Measurements from ENCODE around the gene ANKRD34A. TPM values are rescaled to one million over a fixed set of nuclear protein-coding genes. Genes with fewer than 3 reads are reported as not detected.

Gene ANKRD34A
- total and polyA plus RNA-seq, 9 donors = 0.48 to 5.2 (median 2.3) TPM

GRCh38 chr1:145917595-145917994, 46.8 kb downstream of the ANKRD34A start:
- Histone ChIP-seq H3K36me3 (no peaks in the 10 kb centered on the region), H3K27ac (peak overlapping the region; percentile 60 to 64), H3K9me3 (no peaks in the 10 kb centered on the region), H3K27me3 (no peaks in the 10 kb centered on the region), H3K4me3 (peak overlapping the region; percentile 59), H3K4me1 (ENCODE audit: insufficient read depth) (peaks cover 11% of the 10 kb centered on the region)
- intact Hi-C loops (cut with DNase I) = loop anchor here in 2 of 4 donors (5.0 kb wide), 1 partner anchor 45 kb away; the partner anchor contains the start of genes ANKRD34A (in 2 of the 2) and POLR3GL (in 2 of the 2)
- DNase-seq = no peak
- WGBS, 3 donors = 58 to 73% (median 64%) methylated on average over 5 of the region's 5 CpGs
- TF ChIP-seq EP300 (IDR thresholded peaks at IDR 0.05) (no peak), POLR2A (IDR thresholded peaks at IDR 0.05) (no peak), CTCF (IDR thresholded peaks at IDR 0.05) (no peak)

GRCh38 chr1:145916745-145917144, 47.6 kb downstream of the ANKRD34A start:
- DNase-seq = no peak
- intact Hi-C loops (cut with DNase I) = loop anchor here in 2 of 4 donors (5.0 kb wide), 1 partner anchor 46 kb away; the partner anchor contains the start of genes ANKRD34A (in 2 of the 2) and POLR3GL (in 2 of the 2)
- TF ChIP-seq CTCF (IDR thresholded peaks at IDR 0.05) (no peak), EP300 (IDR thresholded peaks at IDR 0.05) (no peak), POLR2A (IDR thresholded peaks at IDR 0.05) (no peak)

GRCh38 chr1:145912128-145912641, 52.2 kb downstream of the ANKRD34A start:
- DNase-seq = peak in 1 of 5 donors; percentile 25
- Histone ChIP-seq H3K4me3 (no peak overlapping the region), H3K27ac (no peak overlapping the region), H3K4me1 (ENCODE audit: insufficient read depth) (no peaks in the 10 kb centered on the region), H3K27me3 (no peaks in the 10 kb centered on the region), H3K9me3 (no peaks in the 10 kb centered on the region), H3K36me3 (no peaks in the 10 kb centered on the region)
- intact Hi-C loops (cut with DNase I) = loop anchor here in 1 of 4 donors (5.0 kb wide), 1 partner anchor 65 kb away; the partner anchor contains the start of gene NUDT17
- WGBS, 3 donors = 67 to 72% (median 67%) methylated on average over 11 of the region's 11 CpGs
- TF ChIP-seq CTCF (IDR thresholded peaks at IDR 0.05) (no peak), EP300 (IDR thresholded peaks at IDR 0.05) (no peak), POLR2A (IDR thresholded peaks at IDR 0.05) (no peak)

More at GRCh38 chr1:145916745-145917144, 47.6 kb downstream of the ANKRD34A start:
- H3K27ac ChIP-seq = no peak overlapping the region
- peaks cover 11% of the 10 kb centered on the region for H3K4me1 ChIP-seq (ENCODE audit: insufficient read depth)
- no peaks in the 10 kb centered on the region for H3K9me3 ChIP-seq
- WGBS, 3 donors = 70 to 76% (median 75%) methylated on average over 5 of the region's 5 CpGs
- no peak overlapping the region for H3K4me3 ChIP-seq
- no peaks in the 10 kb centered on the region for H3K27me3 ChIP-seq
- no peaks in the 10 kb centered on the region for H3K36me3 ChIP-seq

Other genes starting within 250 kb of the ANKRD34A start
- under 1 TPM in 3 of 7 donors, not detected in 4; 0.15 to 0.25 (median 0.20) TPM for gene CD160, start 245.1 kb downstream of the ANKRD34A start, total RNA-seq
- gene CD160, start 245.1 kb downstream of the ANKRD34A start, polyA plus RNA-seq = 1 to 10 TPM in 1 of 2 donors, under 1 TPM in 1; 0.10 to 1.9 TPM
- 10 to 100 TPM in 6 of 7 donors, 1 to 10 TPM in 1; 9.9 to 15.5 (median 12.2) TPM for gene RNF115, start 140.5 kb downstream of the ANKRD34A start, total RNA-seq
- gene RNF115, start 140.5 kb downstream of the ANKRD34A start, polyA plus RNA-seq = 10 to 100 TPM in 1 of 2 donors, 1 to 10 TPM in 1; 7.8 to 27.9 TPM
- 10 to 100 TPM; 25.8 to 32.5 (median 27.0) TPM for gene POLR3C, start 140.4 kb downstream of the ANKRD34A start, total RNA-seq
- gene POLR3C, start 140.4 kb downstream of the ANKRD34A start, polyA plus RNA-seq = 10 to 100 TPM; 21.1 to 41.9 TPM
- 1 to 10 TPM; 2.3 to 5.1 (median 2.9) TPM for gene NUDT17, start 118.9 kb downstream of the ANKRD34A start, total RNA-seq
- 1 to 10 TPM; 3.9 to 4.8 TPM for gene NUDT17, start 118.9 kb downstream of the ANKRD34A start, polyA plus RNA-seq
- gene PIAS3, start 105.5 kb downstream of the ANKRD34A start, total RNA-seq = 10 to 100 TPM; 22.9 to 64.1 (median 40.1) TPM
- 10 to 100 TPM; 30.5 to 33.8 TPM for gene PIAS3, start 105.5 kb downstream of the ANKRD34A start, polyA plus RNA-seq
- gene ANKRD35, start 78.7 kb downstream of the ANKRD34A start, total RNA-seq = 1 to 10 TPM; 2.1 to 6.5 (median 3.0) TPM
- 1 to 10 TPM; 2.6 to 2.8 TPM for gene ANKRD35, start 78.7 kb downstream of the ANKRD34A start, polyA plus RNA-seq
- 1 to 10 TPM; 1.5 to 4.8 (median 2.8) TPM for gene ITGA10, start 54.5 kb downstream of the ANKRD34A start, total RNA-seq
- gene ITGA10, start 54.5 kb downstream of the ANKRD34A start, polyA plus RNA-seq = 1 to 10 TPM; 2.5 to 4.5 TPM
- gene PEX11B, start 45.9 kb downstream of the ANKRD34A start, total RNA-seq = 10 to 100 TPM; 18.2 to 30.3 (median 26.9) TPM
- 10 to 100 TPM; 22.1 to 44.4 TPM for gene PEX11B, start 45.9 kb downstream of the ANKRD34A start, polyA plus RNA-seq
- 100 to 1,000 TPM in 6 of 7 donors, 10 to 100 TPM in 1; 84.4 to 127 (median 113) TPM for gene RBM8A, start 37.1 kb downstream of the ANKRD34A start, total RNA-seq
- 100 to 1,000 TPM in 1 of 2 donors, 10 to 100 TPM in 1; 91.6 to 101 TPM for gene RBM8A, start 37.1 kb downstream of the ANKRD34A start, polyA plus RNA-seq
- gene LIX1L, start 6.6 kb downstream of the ANKRD34A start, total RNA-seq = 100 to 1,000 TPM in 1 of 7 donors, 10 to 100 TPM in 6; 37.9 to 102 (median 73.9) TPM
- gene LIX1L, start 6.6 kb downstream of the ANKRD34A start, polyA plus RNA-seq = 10 to 100 TPM; 28.7 to 52.6 TPM
- gene POLR3GL, start 115 bp upstream of the ANKRD34A start, total RNA-seq = 10 to 100 TPM; 16.7 to 27.9 (median 23.4) TPM
- 10 to 100 TPM; 40.6 to 51.4 TPM for gene POLR3GL, start 115 bp upstream of the ANKRD34A start, polyA plus RNA-seq
- 1,000 to 10,000 TPM in 1 of 7 donors, 100 to 1,000 TPM in 6; 335 to 1,406 (median 617) TPM for gene TXNIP, start 32.0 kb upstream of the ANKRD34A start, total RNA-seq
- gene TXNIP, start 32.0 kb upstream of the ANKRD34A start, polyA plus RNA-seq = 1,000 to 10,000 TPM in 1 of 2 donors, 100 to 1,000 TPM in 1; 570 to 1,154 TPM
- not detected for gene HJV, start 57.2 kb upstream of the ANKRD34A start, total RNA-seq
- not detected for gene HJV, start 57.2 kb upstream of the ANKRD34A start, polyA plus RNA-seq
- gene NBPF10, start 180.2 kb upstream of the ANKRD34A start, total RNA-seq = 1 to 10 TPM in 6 of 7 donors, under 1 TPM in 1; 0.57 to 4.7 (median 2.6) TPM
- gene NBPF10, start 180.2 kb upstream of the ANKRD34A start, polyA plus RNA-seq = 1 to 10 TPM; 1.2 to 2.9 TPM

All from ovary (tissue), 9 donors.